ENCODE data around the gene MORC2.

Gene MORC2

GRCh38 chr22:30968015-30968923, at the start of gene MORC2:
Gene MORC2, minus strand, starts transcription at chr22:30968774. Its CDS starts 885 bp downstream, at chr22:30967889.
- peak in 1 of 2 experiments; percentile 44 for DNase-seq

DNA sequence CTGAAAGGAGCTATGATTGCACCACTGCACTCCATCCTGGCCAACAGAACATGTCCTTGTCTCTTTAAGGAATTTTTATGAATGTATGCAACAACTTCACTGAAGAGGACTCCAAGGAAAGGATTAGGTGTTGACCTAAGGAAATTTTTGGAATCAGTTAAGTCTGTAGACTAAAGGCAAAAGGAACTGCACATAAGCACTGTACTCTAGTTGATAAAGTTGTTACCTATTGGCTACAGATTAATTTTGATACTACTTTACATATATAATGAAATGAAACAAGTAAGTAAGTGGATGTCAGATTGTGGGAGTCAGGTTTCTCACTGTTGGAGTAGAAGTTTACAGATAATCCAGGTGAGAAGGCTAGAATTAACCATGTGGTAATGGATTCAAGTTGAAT, 37.0 kb upstream of the MORC2 start:
- no peak for DNase-seq

GRCh38 chr22:31001124-31001770, 32.7 kb upstream of the MORC2 start:
- no peak for DNase-seq

GRCh38 chr22:30998329-30998728, 29.8 kb upstream of the MORC2 start:
- DNase-seq: no peak

GRCh38 chr22:30996462-30996861, 27.9 kb upstream of the MORC2 start:
- DNase-seq: peak; percentile 18 to 37

GRCh38 chr22:30994960-30995359, 26.4 kb upstream of the MORC2 start:
- DNase-seq: no peak

- no peak for DNase-seq
Observed at GRCh38 chr22:30992565-30992964, 24.0 kb upstream of the MORC2 start.

GRCh38 chr22:30990690-30991089, 22.1 kb upstream of the MORC2 start:
- no peak for DNase-seq

DNA sequence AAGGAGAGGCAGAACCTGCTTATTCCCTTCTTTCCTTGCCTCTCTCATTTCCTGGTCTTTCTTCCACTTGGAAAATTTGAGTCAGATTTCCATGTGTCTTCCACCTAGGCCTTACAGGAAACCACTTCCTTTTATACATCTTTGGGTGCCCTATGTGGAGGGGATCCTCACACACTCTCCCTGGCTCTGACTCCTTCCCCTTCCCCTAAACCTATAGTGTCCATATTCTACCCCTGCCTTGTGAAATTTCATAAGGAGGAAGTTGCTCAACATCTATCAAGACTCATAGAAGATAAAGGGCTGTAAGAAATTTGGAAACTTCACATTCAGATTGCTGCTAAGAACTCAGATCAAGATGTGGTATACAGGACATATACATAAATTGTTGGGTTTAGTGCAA, 20.9 kb upstream of the MORC2 start:
- DNase-seq: peak; percentile 41 to 59

- no peak for DNase-seq
Observed at GRCh38 chr22:30985561-30986208, 17.1 kb upstream of the MORC2 start.

GRCh38 chr22:30984317-30984716, 15.7 kb upstream of the MORC2 start:
- no peak for DNase-seq

- no peak for DNase-seq
Observed at GRCh38 chr22:30982512-30982911, 13.9 kb upstream of the MORC2 start.

- DNase-seq: no peak
Observed at GRCh38 chr22:30979932-30980331, 11.4 kb upstream of the MORC2 start.

GRCh38 chr22:30978304-30978962, 9.9 kb upstream of the MORC2 start:
- no peak for DNase-seq

DNA sequence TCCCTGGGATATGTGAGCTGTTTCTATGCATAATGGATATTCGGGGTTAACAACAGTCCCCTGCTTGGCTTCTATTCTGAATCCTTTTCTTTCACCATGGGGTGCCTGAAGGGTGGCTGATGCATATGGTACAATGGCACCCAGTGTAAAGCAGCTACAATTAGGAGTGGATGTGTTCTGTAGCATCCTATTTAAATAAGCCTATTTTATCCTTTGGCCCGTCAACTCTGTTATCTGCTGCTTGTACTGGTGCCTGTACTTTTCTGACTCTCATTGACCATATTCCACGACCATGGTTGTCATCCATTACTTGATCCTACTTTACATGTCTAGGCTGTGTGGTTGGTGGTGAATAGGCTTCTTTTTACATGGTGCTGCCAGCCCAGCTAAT, 1.8 kb upstream of the MORC2 start:
- no peak for DNase-seq

DNA sequence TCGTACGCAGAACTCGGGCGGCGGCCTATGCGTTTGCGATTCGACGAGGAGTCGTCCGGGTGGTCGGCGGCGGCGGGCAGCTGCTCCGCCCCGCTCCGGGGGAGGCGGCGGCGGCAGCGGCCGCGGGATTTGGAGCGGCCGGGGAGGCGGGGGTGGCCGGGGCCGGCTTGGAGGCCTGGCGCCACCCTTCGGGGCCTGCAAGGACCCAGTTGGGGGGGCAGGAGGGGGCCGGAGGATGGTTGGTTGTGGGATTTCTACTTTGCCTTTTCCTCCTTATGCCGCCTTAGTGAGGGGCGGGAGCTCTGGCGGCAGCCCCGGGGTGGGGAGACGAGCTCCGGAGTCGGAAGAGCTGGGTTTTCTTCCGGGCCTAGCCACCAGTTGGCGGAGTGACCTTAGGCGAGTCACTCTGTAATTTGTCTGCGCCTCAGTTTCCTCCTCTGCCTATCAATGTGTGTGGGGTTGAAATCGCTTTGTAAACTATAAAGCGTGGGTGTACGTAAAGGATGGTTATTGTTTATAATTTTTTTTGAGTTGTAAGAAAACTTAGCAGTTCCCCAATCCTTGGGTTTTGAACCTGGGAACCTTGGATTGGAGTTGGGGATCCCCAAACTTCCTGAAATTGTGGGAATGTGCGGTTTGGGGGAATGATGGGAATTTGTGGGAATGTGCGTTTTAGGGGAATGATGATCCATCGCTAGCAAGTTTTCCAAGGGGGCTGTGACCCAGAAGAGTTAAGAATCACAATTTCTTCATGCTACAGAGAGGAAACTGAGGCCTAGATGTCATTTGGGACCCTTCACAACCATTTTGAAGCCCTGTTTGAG, 1.2 kb upstream of the MORC2 start:
- DNase-seq: peak; percentile 12 to 27

DNA sequence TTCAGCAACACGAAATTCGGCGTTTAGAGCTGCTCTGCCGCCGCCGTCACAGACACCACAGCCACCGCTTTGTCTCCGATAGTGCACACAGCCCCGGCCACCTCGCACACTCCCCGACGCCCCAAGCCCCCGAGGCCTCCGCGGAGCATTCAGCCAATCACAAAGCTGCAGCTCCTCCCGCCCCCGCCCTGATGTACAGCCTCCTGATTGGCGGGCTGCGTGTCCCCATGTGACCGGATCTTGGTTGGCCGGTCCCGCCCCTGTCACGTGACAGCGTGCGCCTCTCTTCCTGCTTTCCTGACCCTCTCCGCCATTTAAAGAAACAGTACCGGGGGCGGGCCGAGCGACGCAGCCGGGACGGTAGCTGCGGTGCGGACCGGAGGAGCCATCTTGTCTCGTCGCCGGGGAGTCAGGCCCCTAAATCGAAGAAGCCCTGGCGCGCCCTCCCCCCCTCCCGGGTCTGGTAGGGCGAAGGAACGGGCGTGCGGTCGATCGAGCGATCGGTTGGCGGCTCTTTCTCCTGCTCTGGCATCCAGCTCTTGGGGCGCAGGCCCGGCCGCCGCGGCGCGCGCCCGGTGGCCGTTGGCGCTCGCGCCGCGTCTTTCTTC, 454 bp upstream of the MORC2 start, which contains the start of gene TUG1:
TUG1 (plus strand) TSS at position 342 of the 608 bp plus-strand sequence.
- peak; percentile 90 to 92 for DNase-seq

DNA sequence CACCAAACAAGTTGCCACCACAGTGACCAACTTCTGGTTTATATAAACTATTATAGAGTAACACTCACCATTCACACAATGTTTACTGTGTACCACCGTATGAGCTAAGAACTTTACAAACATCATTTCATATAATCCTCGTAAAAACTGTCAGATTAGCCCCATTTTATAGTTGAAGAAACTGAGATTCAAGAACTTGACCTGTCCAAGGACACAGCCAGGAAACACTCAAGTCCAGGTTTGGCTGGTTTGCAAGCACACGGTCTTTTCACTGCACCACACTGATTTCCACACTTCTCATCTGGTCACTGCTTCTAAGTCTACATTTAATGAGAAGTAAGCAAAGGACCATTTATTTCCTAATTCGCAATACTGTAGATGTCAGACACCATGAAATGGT, 3.7 kb downstream of the MORC2 start:
- no peak for DNase-seq

- no peak for DNase-seq
Observed at GRCh38 chr22:30955153-30955552, 13.4 kb downstream of the MORC2 start.

GRCh38 chr22:30953206-30953605, 15.4 kb downstream of the MORC2 start:
- no peak for DNase-seq

DNA sequence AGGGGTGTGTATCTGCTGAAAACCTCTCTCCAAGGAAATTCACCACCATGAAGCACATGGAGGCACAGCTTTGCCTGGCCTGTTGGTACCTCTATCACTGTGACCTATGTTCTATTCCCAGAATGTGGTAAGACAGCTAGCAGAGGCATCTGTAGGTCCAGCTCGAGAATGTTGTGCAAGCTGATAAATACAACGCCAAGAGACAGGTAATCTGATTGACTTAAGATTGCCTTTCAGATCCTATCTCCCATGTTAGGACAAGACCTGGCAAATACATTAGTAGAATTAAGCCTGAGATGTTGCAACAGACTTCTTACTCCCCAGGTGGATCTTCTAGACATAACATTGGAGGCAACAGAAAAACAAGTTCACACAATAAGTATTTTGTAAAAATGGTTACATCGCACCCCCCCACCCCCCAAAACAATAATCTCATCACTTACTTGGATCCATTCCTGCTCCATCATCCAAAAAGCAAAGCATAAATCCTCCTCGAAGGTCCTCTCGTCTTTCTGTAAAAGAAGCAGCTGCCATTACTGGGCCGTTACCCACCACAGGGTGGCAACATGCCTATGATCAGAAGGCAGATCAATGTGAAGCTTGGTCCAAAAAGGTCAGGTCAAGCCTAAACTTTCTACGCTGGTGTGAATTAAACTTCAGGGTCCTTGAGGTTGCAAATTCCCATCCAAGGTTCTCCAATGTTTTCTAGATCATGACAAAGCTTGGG, 18.5 kb downstream of the MORC2 start:
- no peak for DNase-seq

All from Kasumi-1 (cell line).